Activated gamma-delta T cell treated with anti-CD3 and anti-CD28 coated beads, Interleukin-2, amount 50 U/mL, for 16 hours (primary cell): ENCODE results near the gene CSPG4.
"Not testable (repeated sequence)": the region's sequence is repeated elsewhere in the genome, so short reads cannot be mapped to it uniquely, and the experiment has no call there.

Experiments
- DNase-seq: peaks from one replicate; pipeline ENCODE4 v3.0.0-alpha.2; 2020; ENCODE audit warnings: low read depth

Gene CSPG4

DNA sequence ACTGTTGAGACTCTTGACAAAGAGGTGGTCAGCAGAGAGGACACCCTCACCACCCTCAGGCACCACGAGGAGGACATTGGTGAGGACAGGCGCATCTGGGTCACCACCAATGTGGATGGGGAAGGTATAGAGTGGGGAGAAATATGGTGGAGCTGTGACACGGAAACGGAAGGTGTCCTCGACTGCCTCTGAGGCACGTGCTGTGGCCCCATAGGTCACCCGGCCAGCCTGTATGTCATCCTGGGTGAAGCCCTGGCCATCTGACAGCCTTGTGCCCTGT is 24.4 kb downstream of the CSPG4 start:
- DNase-seq, result no peak

DNA sequence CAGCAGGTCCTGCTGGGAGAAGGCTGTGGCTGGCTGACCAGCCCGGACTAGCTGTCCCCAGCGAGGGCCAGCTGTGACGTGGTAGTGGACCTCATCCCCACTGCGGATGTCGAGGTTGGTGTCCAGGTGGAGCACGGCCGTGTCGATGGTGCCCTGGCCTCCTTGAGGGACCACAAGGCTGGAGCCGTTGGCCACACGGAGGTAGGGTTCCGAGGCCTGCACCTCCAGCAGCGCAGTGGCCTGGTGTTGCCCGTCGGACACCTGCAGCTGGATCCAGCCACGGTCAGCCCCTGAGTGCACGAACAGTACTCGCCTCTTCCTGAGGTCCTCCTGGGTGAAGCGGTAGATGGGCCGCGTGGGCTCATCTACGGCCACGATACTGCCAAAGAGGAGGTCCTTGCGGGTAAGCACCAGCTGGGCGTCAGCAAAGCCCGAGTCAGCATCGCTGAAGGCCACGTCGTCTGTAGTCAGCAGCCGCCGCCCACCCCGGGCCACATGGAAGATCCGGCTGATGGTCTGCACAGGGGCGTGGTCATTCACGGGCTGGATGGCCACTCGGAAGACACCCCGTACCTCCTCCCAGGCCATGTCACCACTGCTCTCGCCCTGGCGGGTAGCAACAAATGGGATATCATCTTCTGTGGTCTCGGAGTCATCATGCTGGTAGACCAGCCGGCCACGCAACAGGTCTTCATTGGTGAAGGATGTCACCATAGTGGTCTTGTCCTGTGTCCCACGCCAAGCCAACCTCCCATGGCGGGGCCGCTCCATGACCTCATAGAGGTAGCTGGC is 25.0 kb downstream of the CSPG4 start:
- DNase-seq, result no peak

DNA sequence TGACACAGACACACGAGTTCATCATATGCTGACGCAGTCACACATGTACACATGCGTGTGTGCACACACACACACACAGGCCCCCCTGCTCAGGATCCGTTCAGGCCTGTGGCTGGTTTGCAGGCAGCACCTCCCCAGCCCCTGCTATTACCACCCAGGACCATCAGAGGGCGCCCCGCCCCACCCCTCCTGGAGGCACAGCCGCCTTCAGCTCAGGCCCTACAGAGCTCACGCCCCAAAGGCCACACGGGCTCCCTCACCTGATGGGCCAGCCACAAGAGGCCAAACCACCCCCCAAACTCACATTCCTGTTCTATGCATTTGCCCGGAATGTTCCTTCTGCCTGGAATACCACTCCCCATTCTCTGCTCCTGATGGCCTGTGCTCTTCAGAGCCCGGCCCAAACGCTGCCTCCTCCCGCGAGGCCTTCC is 26.4 kb downstream of the CSPG4 start:
- peak; percentile 50 for DNase-seq

DNA sequence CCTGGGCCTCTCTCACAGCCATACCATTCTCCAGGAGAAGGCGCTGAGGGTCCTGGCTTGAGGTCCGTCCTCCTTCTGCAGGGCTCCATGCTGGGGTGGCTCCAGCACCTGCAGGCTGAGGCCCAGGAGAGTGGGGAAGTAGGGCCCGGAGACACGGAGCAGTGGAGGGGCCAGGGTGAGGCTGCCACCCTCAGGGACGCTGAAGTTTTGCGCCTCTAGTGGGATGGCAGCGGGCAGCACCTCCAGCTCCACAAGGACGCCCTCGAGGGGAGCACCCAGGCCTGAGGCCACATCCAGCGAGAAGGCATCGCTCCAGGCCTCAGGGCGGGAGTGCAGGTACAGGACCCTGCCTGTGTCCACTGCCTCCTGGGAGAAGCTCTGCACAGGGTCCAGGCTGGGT is 27.5 kb downstream of the CSPG4 start:
- no peak for DNase-seq

DNA sequence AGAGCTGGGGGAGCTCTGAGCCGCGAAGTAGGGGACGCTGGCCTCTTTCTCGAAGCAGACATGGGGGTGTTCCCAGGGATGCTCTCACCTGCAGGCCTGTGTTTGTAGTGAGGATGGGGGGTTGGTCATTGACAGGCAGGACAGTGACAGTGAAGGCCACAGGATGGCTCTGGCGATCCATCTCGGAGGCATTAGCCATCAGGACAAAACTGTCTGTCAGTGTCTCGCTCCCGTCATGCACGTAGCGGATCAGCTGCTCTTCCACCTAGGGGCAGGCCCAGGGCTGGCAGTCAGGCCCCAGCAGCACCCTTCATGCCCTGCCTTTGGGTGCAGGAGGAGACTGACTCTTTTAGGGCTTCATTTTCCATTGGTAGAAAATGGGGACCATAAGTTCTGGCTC is 28.0 kb downstream of the CSPG4 start:
- no peak for DNase-seq

DNA sequence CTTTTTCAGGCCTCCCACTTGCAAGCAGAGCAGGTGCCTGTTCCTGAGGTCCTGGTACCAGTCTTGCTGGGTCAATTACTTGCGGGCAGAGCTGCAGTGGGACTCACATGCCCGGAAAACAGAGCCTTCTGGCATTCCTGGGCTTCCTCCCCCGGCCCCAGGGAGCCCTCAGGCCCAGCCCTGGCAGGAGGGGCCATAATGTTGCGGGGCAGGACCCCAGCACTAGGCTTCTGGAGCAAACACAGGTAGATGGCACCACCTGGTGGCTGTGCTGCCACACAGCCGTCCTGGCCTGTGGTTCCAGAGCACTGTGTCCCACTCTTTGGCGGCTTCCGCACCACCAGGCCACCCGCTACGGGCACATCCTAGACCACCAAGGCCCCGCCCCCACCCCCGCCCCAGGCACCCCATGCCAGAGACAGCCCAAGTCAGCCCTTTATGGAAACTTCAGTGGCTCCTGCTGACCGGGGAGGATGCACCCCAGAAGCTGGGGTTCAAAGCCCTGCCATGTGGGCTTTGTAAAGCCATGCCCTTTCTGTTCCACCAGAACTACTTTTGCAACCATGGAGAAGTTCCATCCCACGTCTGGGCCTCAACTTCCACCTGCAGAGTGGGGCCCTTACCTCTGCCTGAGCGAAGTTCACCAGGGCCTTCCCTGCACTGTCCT is 28.9 kb downstream of the CSPG4 start:
- peak; percentile 49 for DNase-seq

DNA sequence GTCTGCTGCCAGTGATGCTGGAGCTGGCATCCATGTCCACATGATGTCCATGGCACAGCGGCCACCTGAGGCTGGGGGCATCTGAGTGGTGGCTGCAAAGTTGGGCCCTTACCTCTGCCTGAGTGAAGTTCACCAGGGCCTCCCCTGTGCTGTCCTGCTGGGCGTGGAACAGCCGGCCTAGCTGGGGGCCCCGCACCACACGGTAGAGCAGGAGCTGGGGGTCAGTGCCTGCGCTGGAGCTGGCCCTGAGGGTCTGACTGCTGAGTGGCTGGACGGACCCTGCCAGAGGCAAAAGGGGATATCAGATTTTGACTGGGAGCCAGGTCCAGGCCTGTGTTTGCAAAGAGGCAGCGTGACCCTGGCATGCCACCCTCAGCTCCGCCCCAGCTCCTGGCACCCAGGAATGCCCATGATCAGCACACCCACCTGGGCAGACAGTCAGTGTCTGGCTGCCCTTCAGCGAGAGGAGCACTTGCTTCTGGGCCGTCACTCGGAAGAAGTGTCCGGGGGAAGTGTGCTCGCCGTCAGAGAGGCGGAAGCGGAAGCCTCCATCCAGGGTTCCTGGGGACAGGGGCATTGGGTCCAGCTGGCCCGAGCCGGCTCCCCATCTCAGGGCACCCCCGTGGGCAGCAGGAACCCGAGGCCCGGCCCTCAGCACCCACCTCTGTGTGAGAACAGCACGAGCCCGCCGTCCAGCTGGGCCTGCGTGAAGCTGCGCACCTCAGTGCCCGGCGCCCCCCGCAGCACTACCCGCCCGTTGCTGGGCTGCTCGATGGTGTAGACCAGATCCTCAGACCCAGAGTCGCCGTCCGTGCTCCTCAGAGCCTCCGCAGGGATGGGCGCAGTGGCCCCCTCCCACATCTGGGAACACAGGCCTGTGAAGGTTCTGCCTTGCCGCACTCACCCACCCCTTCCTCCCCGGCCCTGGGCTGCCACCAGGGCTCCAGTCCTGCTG is 30.2 kb downstream of the CSPG4 start:
- DNase-seq, result no peak

DNA sequence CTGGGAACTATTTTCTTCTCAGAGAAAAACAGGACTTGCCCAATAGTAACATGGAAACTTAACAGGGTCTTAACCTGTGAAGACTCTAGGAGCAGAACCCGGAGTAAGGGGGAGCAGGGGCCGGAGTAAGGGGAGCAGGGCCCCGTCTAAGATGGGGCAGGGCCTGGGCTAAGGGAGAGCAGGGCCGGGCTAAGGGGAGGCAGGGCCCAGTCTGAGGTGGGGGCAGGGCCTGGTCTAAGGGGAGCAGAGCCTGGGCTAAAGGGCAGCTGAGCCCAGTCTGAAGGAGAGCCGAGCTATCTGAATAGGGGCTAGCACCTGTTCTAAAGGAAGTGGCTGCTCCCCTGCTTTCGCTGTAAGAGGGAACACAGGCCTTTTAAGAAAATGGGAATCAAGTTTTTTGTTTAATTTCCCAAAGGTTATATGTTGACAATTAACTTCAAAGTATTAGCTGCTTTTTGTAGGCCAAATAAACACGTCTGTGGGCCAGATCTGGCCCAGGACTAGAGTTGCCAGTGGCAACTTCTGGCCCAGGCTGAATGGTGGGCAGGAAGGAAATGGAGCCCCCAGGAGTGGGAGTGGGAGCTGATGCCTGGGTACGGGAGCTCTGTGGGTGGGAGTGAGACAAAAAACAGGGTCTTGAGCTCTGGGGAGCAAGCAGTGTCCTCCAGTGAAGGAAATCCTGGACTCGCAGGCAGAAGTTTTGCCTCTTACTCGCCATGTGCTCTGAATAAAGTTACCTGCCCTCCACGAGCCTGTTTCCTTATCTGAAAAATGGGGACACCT is 32.5 kb downstream of the CSPG4 start:
- no peak for DNase-seq

DNA sequence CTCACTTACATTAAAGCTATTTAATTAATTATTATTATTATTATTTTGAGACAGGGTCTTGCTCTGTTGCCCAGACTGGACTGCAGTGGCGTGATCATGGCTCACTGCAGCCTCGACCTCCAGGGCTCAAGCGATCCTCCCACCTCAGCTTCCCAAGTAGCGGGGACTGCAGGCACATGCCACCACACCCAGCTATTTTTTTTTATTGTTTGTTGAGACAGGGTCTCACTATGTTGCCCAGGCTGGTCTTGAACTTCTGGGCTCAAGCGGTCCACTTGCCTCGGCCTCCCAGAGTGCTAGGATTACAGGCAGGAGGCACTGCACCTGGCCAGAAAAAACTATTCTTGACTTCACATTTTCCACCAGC is 34.3 kb downstream of the CSPG4 start:
- DNase-seq, result not testable (repeated sequence)

DNA sequence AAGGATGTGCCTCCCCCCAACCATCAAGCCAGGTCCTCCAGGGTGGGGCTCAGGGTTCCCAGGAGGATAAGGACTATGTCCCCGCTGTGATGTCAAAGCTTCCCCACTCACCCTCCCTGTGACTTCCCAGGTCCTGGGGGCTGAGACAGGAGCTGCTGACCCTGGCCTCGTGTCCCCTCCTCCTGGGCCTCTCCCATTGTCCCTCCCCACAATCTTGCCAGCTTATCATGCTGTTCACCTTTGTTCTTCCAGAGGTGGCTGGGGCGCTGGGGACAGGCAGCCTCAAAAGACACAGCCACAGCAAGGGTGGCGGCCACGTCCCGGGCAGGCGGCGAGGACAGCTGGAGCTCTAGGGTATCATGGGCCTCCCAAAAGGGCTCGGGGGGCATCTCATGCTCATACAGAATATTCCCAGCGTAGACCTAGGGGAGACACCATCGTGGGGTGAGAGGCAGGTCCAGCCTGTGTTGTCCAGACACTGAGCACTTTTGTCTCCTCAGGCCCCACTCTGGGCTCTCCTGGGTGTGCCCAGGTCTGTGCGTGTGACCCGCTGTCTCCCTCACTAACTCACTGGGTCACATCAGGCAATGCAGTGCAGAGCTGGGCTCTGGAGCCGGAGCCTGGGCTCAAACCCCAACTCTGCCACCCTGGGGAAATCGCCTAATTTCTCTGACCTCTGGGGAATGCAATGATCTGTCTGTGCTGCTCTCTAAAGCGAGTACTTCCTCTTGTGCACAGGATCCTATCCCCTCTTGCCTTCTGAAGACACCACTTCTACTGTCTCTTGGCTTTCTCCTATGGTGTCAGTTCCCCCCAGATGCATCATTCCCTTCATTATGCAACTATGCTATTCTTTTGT is 35.0 kb downstream of the CSPG4 start:
- no peak for DNase-seq

DNA sequence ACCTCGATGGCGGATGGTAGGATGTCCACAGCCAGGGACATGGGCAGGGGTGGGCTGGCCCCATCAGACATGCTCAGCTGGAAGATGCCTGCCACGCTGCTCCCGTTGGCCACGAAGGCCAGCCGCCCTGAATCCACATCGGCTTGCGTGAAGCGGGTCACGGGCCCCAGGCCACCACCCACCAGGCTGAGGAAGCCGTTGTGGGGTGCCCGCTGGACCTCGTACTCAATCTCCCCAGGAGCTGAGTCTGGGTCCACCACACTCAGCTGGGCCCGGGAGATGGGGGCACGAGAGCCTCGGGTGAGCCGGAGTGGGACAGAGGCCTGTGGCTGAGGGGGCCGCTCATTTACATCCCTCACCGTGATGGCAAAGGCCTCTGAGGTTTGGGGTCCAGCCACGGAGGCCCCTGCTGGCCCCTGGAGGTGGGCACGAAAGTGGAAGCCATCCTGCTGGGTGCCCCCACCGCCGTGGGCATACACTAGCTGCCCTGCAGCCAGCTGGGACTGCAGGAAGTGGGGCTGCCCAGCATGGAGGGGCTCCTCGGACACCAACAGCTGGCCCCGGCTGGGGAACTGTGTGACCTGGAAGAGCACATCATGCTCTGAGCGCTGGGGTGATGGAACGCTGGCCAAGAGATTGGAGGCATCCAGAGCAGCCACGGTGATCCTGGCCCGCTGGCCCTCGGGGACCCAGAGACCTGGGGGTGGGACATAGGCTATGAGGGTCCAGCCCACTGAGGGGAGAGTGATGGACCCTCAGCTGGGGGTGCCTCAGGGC is 35.8 kb downstream of the CSPG4 start:
- DNase-seq, result no peak

DNA sequence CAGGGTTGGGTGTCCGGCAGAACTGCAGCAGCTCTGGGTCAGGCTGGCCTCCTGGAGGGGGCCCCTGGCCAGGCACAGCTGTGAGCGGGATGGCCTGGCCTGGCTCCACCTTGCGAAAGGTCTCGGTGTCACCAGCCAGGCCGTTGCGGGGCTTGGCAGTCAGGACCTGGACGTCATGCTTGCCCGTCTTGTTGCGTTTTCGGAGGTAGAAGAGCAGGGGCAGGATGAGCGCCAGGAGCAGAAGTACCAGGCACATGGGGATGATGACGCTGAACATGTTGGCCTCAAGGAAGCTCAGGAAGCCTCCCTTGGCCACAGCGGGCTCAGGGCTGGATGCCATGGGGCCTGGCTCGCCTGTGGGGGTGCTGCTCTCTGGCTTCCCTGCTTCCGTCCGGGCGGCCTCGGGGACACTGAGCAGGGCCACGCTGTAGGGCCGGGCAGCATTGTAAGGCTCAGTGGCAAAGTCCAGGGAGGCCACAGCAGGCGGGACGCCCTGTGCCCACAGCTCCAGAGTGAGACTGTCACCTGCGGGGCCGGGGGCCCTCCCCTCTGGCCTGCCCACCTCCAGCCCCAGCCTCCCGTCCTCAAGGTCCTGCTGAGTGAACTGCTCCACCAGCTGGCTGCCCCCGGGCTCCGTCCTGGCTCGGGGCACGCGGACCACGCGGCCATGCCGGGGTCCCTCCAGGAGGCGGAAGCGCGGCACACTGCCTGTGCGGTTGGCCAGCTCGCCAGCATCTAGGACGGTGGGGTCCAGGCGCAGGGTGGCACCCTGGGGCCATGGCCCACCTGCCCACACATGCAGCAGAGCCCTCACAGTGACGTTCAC is 36.9 kb downstream of the CSPG4 start:
- DNase-seq, result no peak

DNA sequence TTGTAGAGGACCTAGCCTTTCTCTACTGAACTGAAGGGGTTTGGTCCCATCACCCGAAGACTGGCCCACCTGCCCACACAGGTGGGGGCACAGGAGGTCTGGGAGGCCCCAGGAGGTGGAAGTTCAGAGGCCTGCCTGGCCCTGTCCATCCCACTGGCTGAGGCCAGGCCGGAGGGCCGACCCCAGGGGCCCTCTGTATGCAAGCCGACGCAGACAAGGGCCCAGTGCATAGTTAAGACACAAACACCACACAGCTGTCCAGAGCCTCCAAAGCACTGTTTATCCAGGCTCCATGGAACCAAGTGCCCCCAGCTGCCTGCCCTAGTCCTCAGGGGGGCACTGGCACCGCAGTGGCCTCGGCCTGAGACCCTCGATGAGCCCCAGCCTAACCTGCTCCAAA is 38.3 kb downstream of the CSPG4 start:
- DNase-seq, result no peak

DNA sequence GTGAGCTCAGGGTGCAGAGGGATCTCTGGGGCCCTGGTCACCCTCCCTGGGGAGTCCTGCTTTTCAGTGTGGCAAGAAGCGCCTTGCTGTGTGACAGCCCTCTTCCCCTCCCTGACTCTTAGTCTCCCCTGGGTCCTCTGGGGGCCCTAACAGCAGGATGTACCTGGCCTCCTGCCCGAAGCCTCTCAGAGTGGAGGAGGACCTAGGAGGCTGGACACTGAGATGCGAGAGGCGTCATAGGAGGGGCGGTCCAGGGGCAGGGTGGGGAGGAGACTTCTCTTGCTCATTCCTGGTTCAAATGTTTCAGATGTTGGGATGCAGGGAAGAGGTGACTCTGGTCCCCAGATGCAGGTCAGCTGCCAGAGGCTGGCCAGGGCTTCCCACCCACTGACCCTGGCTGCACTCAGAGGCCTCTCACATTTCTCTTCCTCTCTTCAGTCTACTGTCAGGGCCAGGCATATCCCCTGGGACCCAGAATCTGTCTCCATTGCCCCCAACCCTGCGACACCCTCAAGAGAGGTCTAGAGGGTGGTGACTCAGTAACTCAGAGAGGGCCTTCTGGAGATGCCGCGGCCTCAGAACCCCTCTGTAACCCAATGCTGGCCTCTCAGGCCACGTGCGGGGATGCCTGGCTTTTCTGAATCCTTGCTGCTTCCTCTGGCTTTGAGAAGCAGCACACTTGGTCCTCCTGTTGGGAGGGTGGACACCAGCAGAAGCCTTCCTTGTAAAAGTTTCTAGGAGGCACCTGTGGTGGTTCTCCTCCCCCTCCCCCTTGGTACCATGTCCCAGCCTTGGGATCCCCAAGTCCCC is 39.0 kb downstream of the CSPG4 start:
- DNase-seq, result no peak

DNA sequence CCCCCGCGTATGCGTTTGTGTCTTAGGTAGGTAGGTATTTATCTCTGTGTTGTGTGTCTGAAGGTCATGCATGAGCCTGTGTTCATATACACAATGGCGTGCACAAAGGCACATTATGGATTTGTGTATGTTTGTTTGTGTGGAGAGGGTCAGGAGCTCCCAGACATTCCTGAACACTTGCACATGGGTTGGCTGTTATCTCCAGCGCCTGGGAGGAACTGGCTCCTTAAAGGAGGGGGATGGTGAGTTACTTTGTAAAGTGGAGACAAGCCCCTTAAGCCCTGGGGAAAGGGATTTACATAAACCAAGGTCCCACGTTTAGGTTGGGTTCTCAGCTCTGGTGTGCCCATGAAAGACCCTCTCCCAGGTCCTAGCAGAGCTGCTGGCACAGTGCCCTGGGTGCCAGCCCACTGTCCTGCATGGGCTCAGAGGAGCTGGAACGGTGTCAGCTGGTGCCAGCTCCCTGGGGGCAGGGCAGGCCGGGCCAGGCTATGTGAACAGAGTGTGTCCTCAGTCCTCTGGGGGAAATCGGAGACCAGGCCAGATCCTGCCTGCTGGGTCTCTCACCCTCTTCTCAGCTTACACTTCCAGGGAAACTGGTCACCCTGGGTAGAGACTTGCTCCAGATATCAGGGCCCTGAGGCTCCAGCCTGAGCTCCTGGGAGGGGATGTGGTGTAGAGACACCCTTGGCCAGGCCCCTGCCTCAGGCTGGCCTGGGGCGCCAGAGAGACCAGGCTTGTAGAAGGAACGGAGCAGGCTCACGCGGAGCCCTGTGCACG is 39.8 kb downstream of the CSPG4 start:
- DNase-seq, result no peak

DNA sequence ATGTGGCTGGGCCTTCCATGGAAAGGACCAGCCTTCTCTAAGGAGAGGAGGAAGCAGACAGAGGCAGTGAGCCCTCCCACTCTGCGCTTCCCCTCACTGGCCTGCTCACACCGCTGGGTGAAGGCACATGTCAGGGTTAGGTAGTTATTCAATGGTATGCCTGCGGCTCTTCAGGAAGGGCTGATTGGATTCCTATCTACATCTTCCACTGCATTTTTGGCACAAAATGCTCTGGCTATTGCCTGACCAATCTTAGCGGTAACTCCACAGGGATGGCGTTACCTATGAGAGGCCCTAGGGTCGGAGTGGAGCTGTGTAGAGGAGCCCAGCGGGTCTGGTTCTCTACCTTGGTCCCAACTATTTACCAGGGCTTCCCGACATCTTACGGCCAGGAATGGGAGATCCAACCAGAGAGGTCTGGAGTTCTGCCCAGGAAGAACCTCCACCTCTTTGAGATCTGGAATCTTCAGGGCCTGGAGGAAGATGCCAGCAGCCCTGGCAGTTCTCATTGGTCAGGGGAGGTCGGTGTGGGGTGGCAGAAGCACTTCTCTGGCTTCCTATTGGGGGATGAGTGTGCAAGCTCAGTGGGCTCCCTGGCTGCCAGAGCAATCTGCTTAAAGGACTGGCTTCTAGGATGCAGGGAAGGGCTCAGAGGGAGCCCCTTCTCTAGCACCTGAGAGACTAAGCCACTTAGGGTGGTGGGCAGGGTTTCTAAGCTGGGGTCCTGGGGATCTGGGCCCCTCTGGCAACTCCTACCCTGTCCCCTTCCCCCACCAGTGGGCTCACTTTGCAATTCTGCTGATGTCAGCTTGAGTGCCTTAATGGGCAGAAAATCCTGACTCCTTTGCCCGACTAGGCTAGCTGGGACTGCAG is 40.7 kb downstream of the CSPG4 start:
- no peak for DNase-seq

DNA sequence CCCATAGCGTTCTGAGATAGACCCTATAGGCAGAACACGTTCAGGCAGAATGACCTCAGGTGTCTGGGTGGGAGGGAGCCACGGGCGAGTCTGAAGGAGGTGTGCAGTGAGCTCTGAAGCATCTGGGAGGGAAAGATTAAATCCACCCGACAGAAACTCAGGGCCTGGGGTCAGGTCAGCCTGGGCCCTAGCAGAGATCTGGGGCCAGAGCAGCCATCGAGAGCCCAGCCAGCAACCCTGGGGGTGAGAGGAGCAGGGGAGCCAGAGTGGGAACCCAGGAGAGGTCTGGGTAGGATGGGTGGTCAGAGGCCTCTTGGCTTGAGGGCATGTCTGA is 42.8 kb downstream of the CSPG4 start:
- DNase-seq, result no peak
